Measurements from ENCODE around the gene MED20.

DNA sequence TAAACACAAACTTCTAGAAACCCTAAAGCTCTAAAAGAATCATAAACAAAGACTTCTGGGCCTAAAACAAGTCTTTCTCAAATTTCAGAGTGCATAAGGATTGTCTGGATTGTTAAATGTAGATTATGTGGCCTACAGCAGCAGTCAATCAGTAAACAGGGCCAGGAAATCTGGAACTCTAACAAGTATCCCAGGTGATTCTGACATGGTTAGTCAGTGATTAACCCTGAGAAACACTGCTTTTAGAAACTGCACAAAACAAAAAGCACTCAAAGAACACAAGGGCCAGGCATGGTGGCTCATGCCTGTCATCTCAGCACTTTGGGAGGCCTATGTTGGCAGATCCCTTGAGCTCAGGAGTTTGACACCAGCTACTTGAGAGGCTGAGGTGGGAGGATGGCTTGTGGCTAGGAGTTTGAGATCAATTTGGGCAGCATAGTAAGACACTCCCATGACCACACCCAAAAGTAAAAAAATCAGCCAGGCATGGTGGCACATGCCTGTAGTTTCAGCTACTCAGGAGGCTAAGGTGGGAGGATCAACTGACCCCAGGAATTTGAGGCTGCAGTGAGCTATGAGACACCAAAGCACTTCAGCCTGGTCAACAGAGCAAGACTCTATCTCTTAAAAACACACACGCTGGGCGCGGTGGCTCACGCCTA lies 5.9 kb downstream of the MED20 start:
- TF ChIP-seq SIN3A (conservative IDR thresholded peaks at IDR 0.05 in 1 of 2, IDR thresholded peaks at IDR 0.05 in 1 of 2; ENCODE audit: low read depth in 1 of 2, low read length in 2 of 2) (no peak), JUN (IDR thresholded peaks at IDR 0.05; ENCODE audit: low read depth, low read length) (no peak), POLR2A (IDR thresholded peaks at IDR 0.05; ENCODE audit: control extremely low read depth in 1 of 2, low read depth in 2 of 2, low read length in 2 of 2) (no peak), CBX5 (IDR thresholded peaks at IDR 0.05; ENCODE audit: low read depth, low read length) (no peak), TBP (IDR thresholded peaks at IDR 0.05; ENCODE audit: low read depth, low read length) (no peak), GABPA (IDR thresholded peaks at IDR 0.05; ENCODE audit: borderline replicate concordance, insufficient read depth, low read length) (no peak), RFX5 (IDR thresholded peaks at IDR 0.05; ENCODE audit: borderline replicate concordance, low read depth, low read length) (no peak)
- TF ChIP-seq, protein P1, sequence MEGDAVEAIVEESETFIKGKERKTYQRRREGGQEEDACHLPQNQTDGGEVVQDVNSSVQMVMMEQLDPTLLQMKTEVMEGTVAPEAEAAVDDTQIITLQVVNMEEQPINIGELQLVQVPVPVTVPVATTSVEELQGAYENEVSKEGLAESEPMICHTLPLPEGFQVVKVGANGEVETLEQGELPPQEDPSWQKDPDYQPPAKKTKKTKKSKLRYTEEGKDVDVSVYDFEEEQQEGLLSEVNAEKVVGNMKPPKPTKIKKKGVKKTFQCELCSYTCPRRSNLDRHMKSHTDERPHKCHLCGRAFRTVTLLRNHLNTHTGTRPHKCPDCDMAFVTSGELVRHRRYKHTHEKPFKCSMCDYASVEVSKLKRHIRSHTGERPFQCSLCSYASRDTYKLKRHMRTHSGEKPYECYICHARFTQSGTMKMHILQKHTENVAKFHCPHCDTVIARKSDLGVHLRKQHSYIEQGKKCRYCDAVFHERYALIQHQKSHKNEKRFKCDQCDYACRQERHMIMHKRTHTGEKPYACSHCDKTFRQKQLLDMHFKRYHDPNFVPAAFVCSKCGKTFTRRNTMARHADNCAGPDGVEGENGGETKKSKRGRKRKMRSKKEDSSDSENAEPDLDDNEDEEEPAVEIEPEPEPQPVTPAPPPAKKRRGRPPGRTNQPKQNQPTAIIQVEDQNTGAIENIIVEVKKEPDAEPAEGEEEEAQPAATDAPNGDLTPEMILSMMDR (IDR thresholded peaks at IDR 0.05; ENCODE audit: control extremely low read depth in 1 of 3, insufficient read depth in 1 of 3, low read depth in 1 of 3, low read length in 3 of 3) = no peak
